Measurements from ENCODE around the gene SLC2A4RG. TPM values are rescaled to one million over a fixed set of nuclear protein-coding genes. Genes with fewer than 3 reads are reported as not detected.
A peak's percentile ranks its signal among the peaks of the same experiment; 100 is the strongest.

SLC2A4RG gene
- total and polyA plus RNA-seq, 2 of the 13 experiments (the other 11 are each of a cell fraction or from before 2014, with no cell fraction given): 91.4 to 95.9 TPM

- TF ChIP-seq, protein P1, sequence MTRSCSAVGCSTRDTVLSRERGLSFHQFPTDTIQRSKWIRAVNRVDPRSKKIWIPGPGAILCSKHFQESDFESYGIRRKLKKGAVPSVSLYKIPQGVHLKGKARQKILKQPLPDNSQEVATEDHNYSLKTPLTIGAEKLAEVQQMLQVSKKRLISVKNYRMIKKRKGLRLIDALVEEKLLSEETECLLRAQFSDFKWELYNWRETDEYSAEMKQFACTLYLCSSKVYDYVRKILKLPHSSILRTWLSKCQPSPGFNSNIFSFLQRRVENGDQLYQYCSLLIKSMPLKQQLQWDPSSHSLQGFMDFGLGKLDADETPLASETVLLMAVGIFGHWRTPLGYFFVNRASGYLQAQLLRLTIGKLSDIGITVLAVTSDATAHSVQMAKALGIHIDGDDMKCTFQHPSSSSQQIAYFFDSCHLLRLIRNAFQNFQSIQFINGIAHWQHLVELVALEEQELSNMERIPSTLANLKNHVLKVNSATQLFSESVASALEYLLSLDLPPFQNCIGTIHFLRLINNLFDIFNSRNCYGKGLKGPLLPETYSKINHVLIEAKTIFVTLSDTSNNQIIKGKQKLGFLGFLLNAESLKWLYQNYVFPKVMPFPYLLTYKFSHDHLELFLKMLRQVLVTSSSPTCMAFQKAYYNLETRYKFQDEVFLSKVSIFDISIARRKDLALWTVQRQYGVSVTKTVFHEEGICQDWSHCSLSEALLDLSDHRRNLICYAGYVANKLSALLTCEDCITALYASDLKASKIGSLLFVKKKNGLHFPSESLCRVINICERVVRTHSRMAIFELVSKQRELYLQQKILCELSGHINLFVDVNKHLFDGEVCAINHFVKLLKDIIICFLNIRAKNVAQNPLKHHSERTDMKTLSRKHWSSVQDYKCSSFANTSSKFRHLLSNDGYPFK (CRISPR knock-in tag; IDR thresholded peaks at IDR 0.05; ENCODE audit: borderline replicate concordance): peak; percentile 52; the same call in 1 of the 2 replicates
- TF ChIP-seq ZBTB25 (CRISPR knock-in tag; IDR thresholded peaks at IDR 0.05): no peak; the same call in 1 of the 2 replicates
- 0 out of 2 replicates have a peak, but pooled peaks have one; percentile 48 for TF ChIP-seq POGK (CRISPR knock-in tag; conservative IDR thresholded peaks at IDR 0.05)
- TF ChIP-seq PCBP1 (IDR thresholded peaks at IDR 0.05; ENCODE audit: borderline replicate concordance, low read depth, low read length): 0 out of 2 replicates have a peak, but pooled peaks have one; percentile 54
- 0 out of 2 replicates have a peak, but pooled peaks have one; percentile 41 for TF ChIP-seq ZNF230 (CRISPR knock-in tag; IDR thresholded peaks at IDR 0.05)
- 0 out of 2 replicates have a peak, but pooled peaks have one; percentile 18 for TF ChIP-seq ZFP1 (CRISPR knock-in tag; IDR thresholded peaks at IDR 0.05)
- no peak for TF ChIP-seq ZNF350 (CRISPR knock-in tag; IDR thresholded peaks at IDR 0.05; ENCODE audit: borderline replicate concordance, low read depth)
- peak; percentile 29; the same call in 1 of the 2 replicates for TF ChIP-seq PHF8 (CRISPR knock-in tag; IDR thresholded peaks at IDR 0.05)
- peak; percentile 9 for TF ChIP-seq RXRA (CRISPR knock-in tag; IDR thresholded peaks at IDR 0.05)
- peak; percentile 33; the same call in 1 of the 2 replicates for TF ChIP-seq ZNF574 (CRISPR knock-in tag; IDR thresholded peaks at IDR 0.05)
- TF ChIP-seq ZBTB21 (CRISPR knock-in tag; IDR thresholded peaks at IDR 0.05): no peak
- TF ChIP-seq FOXC1 (CRISPR knock-in tag; IDR thresholded peaks at IDR 0.05; ENCODE audit: borderline replicate concordance): peak; percentile 69; the same call in 1 of the 2 replicates
- no peak for TF ChIP-seq PAX8 (CRISPR knock-in tag; IDR thresholded peaks at IDR 0.05; ENCODE audit: borderline replicate concordance)
- peak; percentile 88; the same call in 1 of the 2 replicates for TF ChIP-seq PAF1 (CRISPR knock-in tag; IDR thresholded peaks at IDR 0.05)
- TF ChIP-seq ZBTB38 (CRISPR knock-in tag; IDR thresholded peaks at IDR 0.05): peak; percentile 43; the same call in 1 of the 2 replicates
- 0 out of 2 replicates have a peak, but pooled peaks have one; percentile 40 for TF ChIP-seq ATF7-NPFF (CRISPR knock-in tag; IDR thresholded peaks at IDR 0.05; ENCODE audit: low read depth)
- TF ChIP-seq RBAK (CRISPR knock-in tag; IDR thresholded peaks at IDR 0.05): no peak
- no peak for TF ChIP-seq ZNF124 (CRISPR knock-in tag; IDR thresholded peaks at IDR 0.05)
Observed at GRCh38 chr20:63744574-63745423, 5.2 kb downstream of the SLC2A4RG start (continued).

Data from HepG2 (cell line).